K562 (cell line): ENCODE data around the gene MAGI1.
"Not testable (repeated sequence)": the region's sequence is repeated elsewhere in the genome, so short reads cannot be mapped to it uniquely, and the experiment has no call there.

ENCODE experiments used
- CHCHD3 ChIP-seq: fragments of 250-450 bp; sonication (Bioruptor Pico); IDR thresholded peaks from 2 replicates; pipeline ENCODE4 v2.1.2; 2022; ENCODE audit warnings: mild to moderate bottlenecking
- DACH1 ChIP-seq: fragments of 450-650 bp; IDR thresholded peaks from 2 replicates; pipeline ENCODE4 v1.6.1; 2018; ENCODE audit not compliant: partially characterized antibody
- FOXK2 ChIP-seq, 2 experiments: fragments of 450-650 bp; IDR thresholded peaks in 1 of 2; conservative IDR thresholded peaks in 1 of 2; 2 replicates each; pipeline ENCODE4 v1.6.1; 2016; ENCODE audit warnings: low read depth in 2 of 2, mild to moderate bottlenecking in 1 of 2
- MAZ ChIP-seq, 2 experiments: fragments of 450-650 bp in 1 of 2; sonication (generic) in 1 of 2; formaldehyde crosslinking; IDR thresholded peaks in 1 of 2; conservative IDR thresholded peaks in 1 of 2; 2 replicates each; pipeline versions ENCODE4 v1.4.0 to v1.5.0; 2020; ENCODE audit warnings: mild to moderate bottlenecking in 1 of 2, missing genetic modification reagents in 1 of 2
- POLR2A ChIP-seq: fragments of 450-650 bp; conservative IDR thresholded peaks from 2 replicates; pipeline ENCODE4 v1.6.1; 2016
- PYGO2 ChIP-seq: fragments of 450-650 bp; IDR thresholded peaks from 2 replicates; pipeline ENCODE4 v1.6.1; 2016; ENCODE audit warnings: mild to moderate bottlenecking, missing genetic modification characterization, moderate library complexity, missing compliant biosample characterization
- SMC3 ChIP-seq: conservative IDR thresholded peaks from 2 replicates; pipeline ENCODE4 v1.6.1; 2011; ENCODE audit warnings: low read depth, low read length, improper control_type of control experiment; ENCODE audit not compliant: insufficient read depth
- SP2 ChIP-seq: IDR thresholded peaks from 2 replicates; pipeline ENCODE4 v1.6.1; 2011; ENCODE audit warnings: mild to moderate bottlenecking, low read depth, low read length, moderate library complexity; ENCODE audit not compliant: poor library complexity, severe bottlenecking; ENCODE audit errors: extremely low read depth
- ZNF23 ChIP-seq: fragments of 250-450 bp; sonication (Bioruptor Pico); IDR thresholded peaks from 2 replicates; pipeline ENCODE4 v1.4.0; 2020; ENCODE audit warnings: mild to moderate bottlenecking
- ZNF780A ChIP-seq: fragments of 250-450 bp; sonication (Bioruptor Pico); IDR thresholded peaks from 2 replicates; pipeline ENCODE4 v1.5.0; 2021; ENCODE audit warnings: mild to moderate bottlenecking
- TF ChIP-seq, protein P1 (sequence below), 3 experiments: IDR thresholded peaks in 2 of 3; conservative IDR thresholded peaks in 1 of 3; 2 replicates each; pipeline ENCODE4 v1.5.1; 2011 to 2012; ENCODE audit warnings: low read length in 3 of 3, mild to moderate bottlenecking in 3 of 3, control low read depth in 2 of 3, improper control_type of control experiment in 1 of 3, inconsistent platforms in 1 of 3, low read depth in 1 of 3, mixed read lengths in 1 of 3, moderate library complexity in 1 of 3; ENCODE audit not compliant: insufficient read depth in 2 of 3
- TF ChIP-seq, protein P2 (sequence below), 3 experiments: fragments of 200-800 bp in 1 of 3; fragments of 250-450 bp in 1 of 3; fragments of 450-650 bp in 1 of 3; sonication (Bioruptor Pico) in 1 of 3; sonication (Bioruptor generic) in 1 of 3; formaldehyde crosslinking in 1 of 3; IDR thresholded peaks; 2 replicates each; pipeline versions ENCODE4 v1.6.1 to v1.8.0; 2016 to 2022; ENCODE audit warnings: mild to moderate bottlenecking in 2 of 3, missing genetic modification characterization in 2 of 3, missing compliant biosample characterization in 1 of 3, moderate library complexity in 1 of 3
- TF ChIP-seq, protein P3 (sequence below): fragments of 250-450 bp; sonication (Bioruptor Pico); IDR thresholded peaks from 2 replicates; pipeline ENCODE4 v1.5.0; 2022; ENCODE audit warnings: mild to moderate bottlenecking

DNA sequence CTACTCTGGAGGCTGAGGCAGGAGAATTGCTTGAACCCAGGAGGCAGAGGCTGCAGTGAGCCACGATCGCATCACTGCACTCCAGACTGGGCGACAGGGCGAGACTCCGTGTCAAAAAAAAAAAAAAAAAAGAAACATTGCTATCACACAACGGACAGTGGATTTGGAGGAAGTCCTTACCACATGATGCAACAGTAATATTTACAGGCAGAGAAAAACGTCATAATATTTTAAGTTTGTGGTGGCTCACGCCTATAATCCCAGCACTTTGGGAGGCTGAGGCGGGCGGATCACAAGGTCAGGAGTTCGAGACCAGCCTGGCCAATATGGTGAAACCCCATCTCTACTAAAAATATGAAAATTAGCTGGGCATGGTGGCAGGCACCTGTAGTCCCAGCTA is 473.0 kb downstream of the MAGI1 start:
- not testable (repeated sequence) for TF ChIP-seq SMC3; MAZ (CRISPR knock-in tag; conservative IDR thresholded peaks at IDR 0.05 in 1 of 2, IDR thresholded peaks at IDR 0.05 in 1 of 2); ZNF23 (CRISPR knock-in tag); FOXK2 (conservative IDR thresholded peaks at IDR 0.05 in 1 of 2, IDR thresholded peaks at IDR 0.05 in 1 of 2; ENCODE audit: low read depth in 2 of 2); SP2; DACH1; POLR2A; PYGO2 (tag); ZNF780A; CHCHD3 (CRISPR knock-in tag)
- TF ChIP-seq, protein P1, sequence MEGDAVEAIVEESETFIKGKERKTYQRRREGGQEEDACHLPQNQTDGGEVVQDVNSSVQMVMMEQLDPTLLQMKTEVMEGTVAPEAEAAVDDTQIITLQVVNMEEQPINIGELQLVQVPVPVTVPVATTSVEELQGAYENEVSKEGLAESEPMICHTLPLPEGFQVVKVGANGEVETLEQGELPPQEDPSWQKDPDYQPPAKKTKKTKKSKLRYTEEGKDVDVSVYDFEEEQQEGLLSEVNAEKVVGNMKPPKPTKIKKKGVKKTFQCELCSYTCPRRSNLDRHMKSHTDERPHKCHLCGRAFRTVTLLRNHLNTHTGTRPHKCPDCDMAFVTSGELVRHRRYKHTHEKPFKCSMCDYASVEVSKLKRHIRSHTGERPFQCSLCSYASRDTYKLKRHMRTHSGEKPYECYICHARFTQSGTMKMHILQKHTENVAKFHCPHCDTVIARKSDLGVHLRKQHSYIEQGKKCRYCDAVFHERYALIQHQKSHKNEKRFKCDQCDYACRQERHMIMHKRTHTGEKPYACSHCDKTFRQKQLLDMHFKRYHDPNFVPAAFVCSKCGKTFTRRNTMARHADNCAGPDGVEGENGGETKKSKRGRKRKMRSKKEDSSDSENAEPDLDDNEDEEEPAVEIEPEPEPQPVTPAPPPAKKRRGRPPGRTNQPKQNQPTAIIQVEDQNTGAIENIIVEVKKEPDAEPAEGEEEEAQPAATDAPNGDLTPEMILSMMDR (IDR thresholded peaks at IDR 0.05 in 2 of 3, conservative IDR thresholded peaks at IDR 0.05 in 1 of 3; ENCODE audit: insufficient read depth in 2 of 3, low read depth in 1 of 3, low read length in 3 of 3) = not testable (repeated sequence)
- TF ChIP-seq, protein P2, sequence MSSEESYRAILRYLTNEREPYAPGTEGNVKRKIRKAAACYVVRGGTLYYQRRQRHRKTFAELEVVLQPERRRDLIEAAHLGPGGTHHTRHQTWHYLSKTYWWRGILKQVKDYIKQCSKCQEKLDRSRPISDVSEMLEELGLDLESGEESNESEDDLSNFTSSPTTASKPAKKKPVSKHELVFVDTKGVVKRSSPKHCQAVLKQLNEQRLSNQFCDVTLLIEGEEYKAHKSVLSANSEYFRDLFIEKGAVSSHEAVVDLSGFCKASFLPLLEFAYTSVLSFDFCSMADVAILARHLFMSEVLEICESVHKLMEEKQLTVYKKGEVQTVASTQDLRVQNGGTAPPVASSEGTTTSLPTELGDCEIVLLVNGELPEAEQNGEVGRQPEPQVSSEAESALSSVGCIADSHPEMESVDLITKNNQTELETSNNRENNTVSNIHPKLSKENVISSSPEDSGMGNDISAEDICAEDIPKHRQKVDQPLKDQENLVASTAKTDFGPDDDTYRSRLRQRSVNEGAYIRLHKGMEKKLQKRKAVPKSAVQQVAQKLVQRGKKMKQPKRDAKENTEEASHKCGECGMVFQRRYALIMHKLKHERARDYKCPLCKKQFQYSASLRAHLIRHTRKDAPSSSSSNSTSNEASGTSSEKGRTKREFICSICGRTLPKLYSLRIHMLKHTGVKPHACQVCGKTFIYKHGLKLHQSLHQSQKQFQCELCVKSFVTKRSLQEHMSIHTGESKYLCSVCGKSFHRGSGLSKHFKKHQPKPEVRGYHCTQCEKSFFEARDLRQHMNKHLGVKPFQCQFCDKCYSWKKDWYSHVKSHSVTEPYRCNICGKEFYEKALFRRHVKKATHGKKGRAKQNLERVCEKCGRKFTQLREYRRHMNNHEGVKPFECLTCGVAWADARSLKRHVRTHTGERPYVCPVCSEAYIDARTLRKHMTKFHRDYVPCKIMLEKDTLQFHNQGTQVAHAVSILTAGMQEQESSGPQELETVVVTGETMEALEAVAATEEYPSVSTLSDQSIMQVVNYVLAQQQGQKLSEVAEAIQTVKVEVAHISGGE (CRISPR knock-in tag; IDR thresholded peaks at IDR 0.05) = not testable (repeated sequence)
- TF ChIP-seq, protein P3, sequence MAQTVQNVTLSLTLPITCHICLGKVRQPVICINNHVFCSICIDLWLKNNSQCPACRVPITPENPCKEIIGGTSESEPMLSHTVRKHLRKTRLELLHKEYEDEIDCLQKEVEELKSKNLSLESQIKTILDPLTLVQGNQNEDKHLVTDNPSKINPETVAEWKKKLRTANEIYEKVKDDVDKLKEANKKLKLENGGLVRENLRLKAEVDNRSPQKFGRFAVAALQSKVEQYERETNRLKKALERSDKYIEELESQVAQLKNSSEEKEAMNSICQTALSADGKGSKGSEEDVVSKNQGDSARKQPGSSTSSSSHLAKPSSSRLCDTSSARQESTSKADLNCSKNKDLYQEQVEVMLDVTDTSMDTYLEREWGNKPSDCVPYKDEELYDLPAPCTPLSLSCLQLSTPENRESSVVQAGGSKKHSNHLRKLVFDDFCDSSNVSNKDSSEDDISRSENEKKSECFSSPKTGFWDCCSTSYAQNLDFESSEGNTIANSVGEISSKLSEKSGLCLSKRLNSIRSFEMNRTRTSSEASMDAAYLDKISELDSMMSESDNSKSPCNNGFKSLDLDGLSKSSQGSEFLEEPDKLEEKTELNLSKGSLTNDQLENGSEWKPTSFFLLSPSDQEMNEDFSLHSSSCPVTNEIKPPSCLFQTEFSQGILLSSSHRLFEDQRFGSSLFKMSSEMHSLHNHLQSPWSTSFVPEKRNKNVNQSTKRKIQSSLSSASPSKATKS (CRISPR knock-in tag) = not testable (repeated sequence)
